K562 (cell line): Measurements from ENCODE around the gene PAF1. TPM values are rescaled to one million over a fixed set of nuclear protein-coding genes. Genes with fewer than 3 reads are reported as not detected.

Experiments
- EHMT2 ChIP-seq: fragments of 450-650 bp; IDR thresholded peaks from 2 replicates; pipeline ENCODE4 v1.6.1; 2018; ENCODE audit warnings: antibody characterized with exemption
- LEF1 ChIP-seq: fragments of 450-650 bp; IDR thresholded peaks from 2 replicates; pipeline ENCODE4 v1.6.1; 2016; ENCODE audit warnings: mild to moderate bottlenecking
- MCM2 ChIP-seq: fragments of 450-650 bp; IDR thresholded peaks from 2 replicates; pipeline ENCODE4 v1.6.1; 2017; ENCODE audit warnings: low read depth, mild to moderate bottlenecking
- MECOM ChIP-seq: fragments of 250-450 bp; sonication (Bioruptor Pico); IDR thresholded peaks from 2 replicates; pipeline ENCODE4 v1.8.0; 2022; ENCODE audit warnings: inconsistent platforms
- MLLT1 ChIP-seq, 2 experiments: fragments of 450-650 bp; IDR thresholded peaks; 2 replicates each; pipeline ENCODE4 v1.6.1; 2016
- POLR3G ChIP-seq: IDR thresholded peaks from 2 replicates; pipeline ENCODE4 v1.6.1; 2011; ENCODE audit not compliant: insufficient read length, insufficient replicate concordance; ENCODE audit errors: extremely low read depth
- SIN3B ChIP-seq: fragments of 450-650 bp; IDR thresholded peaks from 2 replicates; pipeline ENCODE4 v1.6.1; 2017; ENCODE audit warnings: low read depth, mild to moderate bottlenecking, moderate library complexity
- SOX6 ChIP-seq: fragments of 450-650 bp; IDR thresholded peaks from 2 replicates; pipeline ENCODE4 v1.6.1; 2014; ENCODE audit warnings: mild to moderate bottlenecking
- SPI1 ChIP-seq: IDR thresholded peaks from 2 replicates; pipeline ENCODE4 v1.6.1; 2011; ENCODE audit warnings: low read depth, low read length, control low read depth, borderline replicate concordance
- THRA ChIP-seq: fragments of 450-650 bp; IDR thresholded peaks from 2 replicates; pipeline ENCODE4 v1.6.1; 2017; ENCODE audit warnings: mild to moderate bottlenecking, moderate library complexity
- XRCC3 ChIP-seq: fragments of 450-650 bp; IDR thresholded peaks from 2 replicates; pipeline ENCODE4 v1.6.1; 2017; ENCODE audit warnings: mild to moderate bottlenecking, moderate library complexity
- ZBTB1 ChIP-seq: sonication (generic); formaldehyde crosslinking; IDR thresholded peaks from 2 replicates; pipeline ENCODE4 v1.8.1; 2023; ENCODE audit warnings: missing genetic modification reagents, low read depth, mild to moderate bottlenecking, borderline replicate concordance
- ZKSCAN1 ChIP-seq: fragments of 150-350 bp; IDR thresholded peaks from 2 replicates; pipeline ENCODE4 v1.6.1; 2016; ENCODE audit warnings: low read depth, low read length
- ZNF232 ChIP-seq: sonication (generic); formaldehyde crosslinking; IDR thresholded peaks from 2 replicates; pipeline ENCODE4 v1.8.0; 2022; ENCODE audit warnings: mild to moderate bottlenecking, missing genetic modification reagents
- ZNF277 ChIP-seq: fragments of 250-450 bp; sonication (Bioruptor Pico); IDR thresholded peaks from 2 replicates; pipeline ENCODE4 v1.8.0; 2022; ENCODE audit warnings: inconsistent platforms, mild to moderate bottlenecking, moderate library complexity, borderline replicate concordance
- ZNF280B ChIP-seq: fragments of 250-450 bp; sonication (Bioruptor Pico); IDR thresholded peaks from 2 replicates; pipeline ENCODE4 v1.5.1; 2021; ENCODE audit warnings: mild to moderate bottlenecking
- ZNF512 ChIP-seq: IDR thresholded peaks from 2 replicates; pipeline ENCODE4 v1.6.1; 2016; ENCODE audit warnings: missing genetic modification characterization, missing compliant biosample characterization
- ZSCAN29 ChIP-seq: fragments of 450-650 bp; IDR thresholded peaks from 2 replicates; pipeline ENCODE4 v1.6.1; 2017
- polyA plus RNA-seq, 8 experiments: library from polyadenylated mRNA; depleted of rRNA in 4 of 8; stranded (reverse) in 5 of 8; unstranded in 3 of 8; fragments of >200 nt; fragmentation: Nextera tagmentation in 2 of 8; fragmentation: Illumina TruSeq in 1 of 8; extraction: Ambion mirVana in 2 of 8; extraction: Trizol in 1 of 8; gene quantifications; 2 replicates each; pipeline versions ENCODE4 v1.2.1 to v1.2.3, GENCODE V29; 2011 to 2014; ENCODE audit warnings: inconsistent platforms in 1 of 8, missing spikeins in 1 of 8
- total RNA-seq, 7 experiments: library from RNA; depleted of rRNA in 6 of 7; stranded (reverse); fragments of >200 nt in 6 of 7; fragmentation: Illumina TruSeq in 2 of 7; extraction: Trizol in 2 of 7; gene quantifications; 2 replicates each; pipeline versions ENCODE4 v1.2.1 to v1.2.3, GENCODE V29; 2011 to 2021; ENCODE audit warnings: low replicate concordance in 1 of 7

The PAF1 gene
- total and polyA plus RNA-seq, 9 of the 15 experiments (the other 6 are each of a cell fraction or from before 2014, with no cell fraction given) = 1.5 to 45.0 (median 33.8) TPM

GRCh38 chr19:39435499-39436349 is 44.8 kb upstream of the PAF1 start, which contains the start of gene RPS16 (continued):
- TF ChIP-seq ZNF512 (tag) (no peak), LEF1 (peak; percentile 17; the same call in 1 of the 2 replicates), ZNF280B (CRISPR knock-in tag) (no peak), THRA (no peak), SIN3B (peak; percentile 72), ZNF277 (CRISPR knock-in tag) (no peak), ZSCAN29 (no peak), MLLT1 (IDR thresholded peaks at IDR 0.05) (peak in 1 of 2 experiments; percentile 76; a peak in 2 of 4 replicates), ZBTB1 (CRISPR knock-in tag) (peak; percentile 75; the same call in 1 of the 2 replicates), EHMT2 (no peak), SOX6 (peak; percentile 22; the same call in 1 of the 2 replicates), SPI1 (peak; percentile 71), MCM2 (no peak), ZKSCAN1 (no peak), POLR3G (no peak), MECOM (CRISPR knock-in tag) (no peak), ZNF232 (no peak; the same call in 1 of the 2 replicates), XRCC3 (no peak)
